Measurements from ENCODE around the gene QPCTL.

QPCTL gene

DNA sequence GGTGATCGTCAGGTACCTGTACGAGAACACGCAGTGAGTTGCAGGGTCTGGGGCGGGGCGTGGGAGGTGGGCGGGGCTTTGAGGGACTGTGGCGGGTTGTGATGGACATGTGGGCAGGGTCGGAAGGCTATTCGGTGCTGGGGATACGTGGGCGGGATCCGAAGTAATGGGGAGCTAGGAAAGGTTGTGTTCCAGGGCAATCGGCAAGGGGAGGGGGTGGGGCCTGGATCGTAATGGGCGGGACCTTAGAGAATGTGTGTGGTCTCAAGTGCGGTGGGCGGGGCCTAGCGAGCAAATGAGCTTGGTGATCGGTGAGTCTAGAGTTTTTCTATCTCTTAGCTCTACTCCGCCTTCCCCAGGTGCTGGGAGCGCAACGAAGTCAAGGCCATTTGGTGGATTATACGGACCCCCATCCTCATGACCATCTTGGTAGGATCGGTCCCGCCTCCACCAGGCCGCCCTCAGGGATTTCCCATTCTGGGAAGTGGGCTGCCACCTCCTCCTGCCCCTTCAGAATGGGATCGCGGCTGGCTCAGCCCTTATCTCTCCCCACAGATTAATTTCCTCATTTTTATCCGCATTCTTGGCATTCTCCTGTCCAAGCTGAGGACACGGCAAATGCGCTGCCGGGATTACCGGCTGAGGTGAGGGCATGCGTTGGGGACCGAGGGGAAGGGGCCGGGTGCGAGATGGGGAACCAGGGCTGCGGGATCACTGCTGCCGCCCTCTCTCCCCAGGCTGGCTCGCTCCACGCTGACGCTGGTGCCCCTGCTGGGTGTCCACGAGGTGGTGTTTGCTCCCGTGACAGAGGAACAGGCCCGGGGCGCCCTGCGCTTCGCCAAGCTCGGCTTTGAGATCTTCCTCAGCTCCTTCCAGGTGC lies 14.9 kb upstream of the QPCTL start:
- Histone ChIP-seq H3K4me1 (ENCODE audit: control insufficient read depth in 1 of 2, insufficient read depth in 2 of 2, low read length in 2 of 2) (peaks cover 7 to 11% of the 10 kb centered on the region in 2 experiments), H3K23ac (ENCODE audit: low read length) (no peak overlapping the region), H2BK5ac (ENCODE audit: low read depth, low read length, poor library complexity) (no peak overlapping the region), H3K9me3 (ENCODE audit: insufficient read depth, low read depth, low read length) (peaks cover 2% of the 10 kb centered on the region), H2BK12ac (ENCODE audit: low read length) (no peak overlapping the region), H3K9ac (ENCODE audit: low read length) (no peak overlapping the region), H4K8ac (ENCODE audit: low read depth, low read length) (peak overlapping the region; percentile 10), H3K18ac (ENCODE audit: low read length) (no peak overlapping the region), H2BK120ac (ENCODE audit: insufficient read depth, low read length, poor library complexity) (no peak overlapping the region), H3K4ac (ENCODE audit: low read depth, low read length) (no peak overlapping the region), H3K27ac (ENCODE audit: low read depth, low read length) (no peak overlapping the region), H2AFZ (ENCODE audit: insufficient read depth, low read length, poor library complexity) (peak overlapping the region; percentile 73), H4K91ac (ENCODE audit: low read depth, low read length) (no peak overlapping the region), H3K36me3 (ENCODE audit: control insufficient read depth in 1 of 2, insufficient read depth in 2 of 2, low read length in 2 of 2) (no peaks in the 10 kb centered on the region), H3K4me3 (ENCODE audit: low read depth, low read length) (peak overlapping the region; percentile 42), H3K79me2 (ENCODE audit: control insufficient read depth, insufficient read depth, low read length, poor library complexity) (no peaks in the 10 kb centered on the region), H3K14ac (ENCODE audit: low read length) (no peak overlapping the region), H3K4me2 (ENCODE audit: low read length) (peak overlapping the region; percentile 80), H2AK5ac (ENCODE audit: low read length) (no peak overlapping the region), H3K79me1 (ENCODE audit: low read length) (peaks cover 9% of the 10 kb centered on the region), H4K12ac (ENCODE audit: low read depth, low read length) (no peak overlapping the region), H3K27me3 (ENCODE audit: insufficient read depth, low read length) (no peaks in the 10 kb centered on the region)
- peak; percentile 68 for DNase-seq
- WGBS (ENCODE audit: extremely low coverage, insufficient coverage, insufficient read length), result no CpG with 5 or more reads among the region's 49 CpGs

DNA sequence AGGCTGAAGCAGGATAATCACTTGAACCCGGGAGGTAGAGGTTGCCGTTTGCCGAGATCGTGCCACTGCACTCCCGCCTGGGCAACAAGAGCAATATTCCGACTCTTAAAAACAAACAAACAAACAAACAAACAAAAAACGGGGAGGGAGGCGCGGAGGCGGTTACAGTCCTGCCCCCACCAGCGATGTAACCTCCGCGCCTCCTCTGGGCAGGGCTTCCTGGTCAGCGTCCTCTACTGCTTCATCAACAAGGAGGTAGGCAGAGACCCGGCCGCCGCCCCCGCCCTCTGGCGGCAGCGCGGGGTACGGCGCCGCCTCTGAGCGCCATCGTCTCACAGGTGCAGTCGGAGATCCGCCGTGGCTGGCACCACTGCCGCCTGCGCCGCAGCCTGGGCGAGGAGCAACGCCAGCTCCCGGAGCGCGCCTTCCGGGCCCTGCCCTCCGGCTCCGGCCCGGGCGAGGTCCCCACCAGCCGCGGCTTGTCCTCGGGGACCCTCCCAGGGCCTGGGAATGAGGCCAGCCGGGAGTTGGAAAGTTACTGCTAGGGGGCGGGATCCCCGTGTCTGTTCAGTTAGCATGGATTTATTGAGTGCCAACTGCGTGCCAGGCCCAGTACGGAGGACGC lies 11.0 kb upstream of the QPCTL start:
- Histone ChIP-seq H3K4ac (ENCODE audit: low read depth, low read length) (no peak overlapping the region), H3K9me3 (ENCODE audit: insufficient read depth, low read depth, low read length) (peaks cover 2% of the 10 kb centered on the region), H2AK5ac (ENCODE audit: low read length) (no peak overlapping the region), H4K91ac (ENCODE audit: low read depth, low read length) (no peak overlapping the region), H3K4me1 (ENCODE audit: control insufficient read depth in 1 of 2, insufficient read depth in 2 of 2, low read length in 2 of 2) (peaks cover 7 to 11% of the 10 kb centered on the region in 2 experiments), H3K14ac (ENCODE audit: low read length) (no peak overlapping the region), H3K4me3 (ENCODE audit: low read depth, low read length) (no peak overlapping the region), H3K36me3 (ENCODE audit: control insufficient read depth in 1 of 2, insufficient read depth in 2 of 2, low read length in 2 of 2) (peaks cover 18 to 26% of the 10 kb centered on the region in 2 experiments), H2BK5ac (ENCODE audit: low read depth, low read length, poor library complexity) (no peak overlapping the region), H3K79me1 (ENCODE audit: low read length) (peaks cover 9% of the 10 kb centered on the region), H3K23ac (ENCODE audit: low read length) (no peak overlapping the region), H2AFZ (ENCODE audit: insufficient read depth, low read length, poor library complexity) (peak overlapping the region; percentile 72), H3K18ac (ENCODE audit: low read length) (no peak overlapping the region), H2BK12ac (ENCODE audit: low read length) (no peak overlapping the region), H4K12ac (ENCODE audit: low read depth, low read length) (no peak overlapping the region), H3K9ac (ENCODE audit: low read length) (no peak overlapping the region), H4K8ac (ENCODE audit: low read depth, low read length) (peak overlapping the region; percentile 67), H3K27me3 (ENCODE audit: insufficient read depth, low read length) (no peaks in the 10 kb centered on the region), H2BK120ac (ENCODE audit: insufficient read depth, low read length, poor library complexity) (no peak overlapping the region), H3K27ac (ENCODE audit: low read depth, low read length) (no peak overlapping the region), H3K79me2 (ENCODE audit: control insufficient read depth, insufficient read depth, low read length, poor library complexity) (no peaks in the 10 kb centered on the region), H3K4me2 (ENCODE audit: low read length) (peak overlapping the region; percentile 72)
- no CpG with 5 or more reads among the region's 51 CpGs for WGBS (ENCODE audit: extremely low coverage, insufficient coverage, insufficient read length)
- peak; percentile 88 to 92 for DNase-seq

DNA sequence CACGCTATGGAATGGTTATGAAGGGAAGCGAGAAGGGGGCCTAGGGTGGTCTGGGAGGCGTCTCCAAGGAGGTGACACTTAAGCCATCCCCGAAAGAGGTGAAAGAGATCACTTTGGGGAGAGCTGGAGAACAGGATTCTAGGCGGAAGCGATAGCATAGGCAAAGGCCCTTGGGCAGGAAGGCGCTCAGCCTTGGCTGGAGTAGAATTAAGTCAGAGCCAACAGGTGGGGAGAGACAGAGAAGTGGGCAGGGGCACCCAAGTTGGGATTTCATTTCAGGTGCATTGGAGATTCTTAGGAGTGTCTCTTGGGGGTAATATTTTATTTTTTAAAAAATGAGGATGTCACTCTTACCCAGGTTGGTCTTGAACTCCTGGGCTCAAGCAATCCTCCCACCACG lies 10.3 kb upstream of the QPCTL start:
- Histone ChIP-seq H4K12ac (ENCODE audit: low read depth, low read length) (no peak overlapping the region), H3K18ac (ENCODE audit: low read length) (no peak overlapping the region), H3K4ac (ENCODE audit: low read depth, low read length) (no peak overlapping the region), H2BK12ac (ENCODE audit: low read length) (no peak overlapping the region), H3K79me2 (ENCODE audit: control insufficient read depth, insufficient read depth, low read length, poor library complexity) (no peaks in the 10 kb centered on the region), H3K9me3 (ENCODE audit: insufficient read depth, low read depth, low read length) (no peaks in the 10 kb centered on the region), H4K8ac (ENCODE audit: low read depth, low read length) (no peak overlapping the region), H3K4me2 (ENCODE audit: low read length) (peak overlapping the region; percentile 72), H2BK5ac (ENCODE audit: low read depth, low read length, poor library complexity) (no peak overlapping the region), H2BK120ac (ENCODE audit: insufficient read depth, low read length, poor library complexity) (no peak overlapping the region), H3K23ac (ENCODE audit: low read length) (no peak overlapping the region), H2AK5ac (ENCODE audit: low read length) (no peak overlapping the region), H3K4me3 (ENCODE audit: low read depth, low read length) (no peak overlapping the region), H3K4me1 (ENCODE audit: control insufficient read depth in 1 of 2, insufficient read depth in 2 of 2, low read length in 2 of 2) (peaks cover 7% of the 10 kb centered on the region in 2 experiments), H3K79me1 (ENCODE audit: low read length) (peaks cover 7% of the 10 kb centered on the region), H3K36me3 (ENCODE audit: control insufficient read depth in 1 of 2, insufficient read depth in 2 of 2, low read length in 2 of 2) (peaks cover 23 to 31% of the 10 kb centered on the region in 2 experiments), H3K9ac (ENCODE audit: low read length) (no peak overlapping the region), H3K27me3 (ENCODE audit: insufficient read depth, low read length) (no peaks in the 10 kb centered on the region), H2AFZ (ENCODE audit: insufficient read depth, low read length, poor library complexity) (no peak overlapping the region), H4K91ac (ENCODE audit: low read depth, low read length) (no peak overlapping the region), H3K14ac (ENCODE audit: low read length) (no peak overlapping the region), H3K27ac (ENCODE audit: low read depth, low read length) (no peak overlapping the region)
- no peak for DNase-seq
- no CpG with 5 or more reads among the region's 8 CpGs for WGBS (ENCODE audit: extremely low coverage, insufficient coverage, insufficient read length)

- Histone ChIP-seq H3K4me3 (ENCODE audit: low read depth, low read length) (no peak overlapping the region), H4K12ac (ENCODE audit: low read depth, low read length) (no peak overlapping the region), H2BK120ac (ENCODE audit: insufficient read depth, low read length, poor library complexity) (no peak overlapping the region), H2BK5ac (ENCODE audit: low read depth, low read length, poor library complexity) (no peak overlapping the region), H4K91ac (ENCODE audit: low read depth, low read length) (no peak overlapping the region), H3K27ac (ENCODE audit: low read depth, low read length) (no peak overlapping the region), H2AFZ (ENCODE audit: insufficient read depth, low read length, poor library complexity) (no peak overlapping the region), H4K8ac (ENCODE audit: low read depth, low read length) (no peak overlapping the region), H2AK5ac (ENCODE audit: low read length) (no peak overlapping the region), H3K4me1 (ENCODE audit: control insufficient read depth in 1 of 2, insufficient read depth in 2 of 2, low read length in 2 of 2) (peaks cover 2% of the 10 kb centered on the region in 2 experiments), H3K9me3 (ENCODE audit: insufficient read depth, low read depth, low read length) (no peaks in the 10 kb centered on the region), H3K4ac (ENCODE audit: low read depth, low read length) (no peak overlapping the region), H3K36me3 (ENCODE audit: control insufficient read depth in 1 of 2, insufficient read depth in 2 of 2, low read length in 2 of 2) (peaks cover 31 to 39% of the 10 kb centered on the region in 2 experiments), H3K79me1 (ENCODE audit: low read length) (peaks cover 3% of the 10 kb centered on the region), H3K79me2 (ENCODE audit: control insufficient read depth, insufficient read depth, low read length, poor library complexity) (no peaks in the 10 kb centered on the region), H3K9ac (ENCODE audit: low read length) (no peak overlapping the region), H3K23ac (ENCODE audit: low read length) (no peak overlapping the region), H3K14ac (ENCODE audit: low read length) (no peak overlapping the region), H3K27me3 (ENCODE audit: insufficient read depth, low read length) (no peaks in the 10 kb centered on the region), H2BK12ac (ENCODE audit: low read length) (no peak overlapping the region), H3K18ac (ENCODE audit: low read length) (no peak overlapping the region), H3K4me2 (ENCODE audit: low read length) (no peak overlapping the region)
- WGBS (ENCODE audit: extremely low coverage, insufficient coverage, insufficient read length), result no CpG with 5 or more reads among the region's 5 CpGs
- no peak for DNase-seq
Observed at GRCh38 chr19:45682908-45683307, 9.6 kb upstream of the QPCTL start.

Data from trophoblast cell (in vitro differentiated cells and primary cell).